ENCODE data around the gene GTF2F1.

GRCh38 chr19:6392221-6393073 lies 517 bp downstream of the GTF2F1 start:
- TF ChIP-seq, protein P1, sequence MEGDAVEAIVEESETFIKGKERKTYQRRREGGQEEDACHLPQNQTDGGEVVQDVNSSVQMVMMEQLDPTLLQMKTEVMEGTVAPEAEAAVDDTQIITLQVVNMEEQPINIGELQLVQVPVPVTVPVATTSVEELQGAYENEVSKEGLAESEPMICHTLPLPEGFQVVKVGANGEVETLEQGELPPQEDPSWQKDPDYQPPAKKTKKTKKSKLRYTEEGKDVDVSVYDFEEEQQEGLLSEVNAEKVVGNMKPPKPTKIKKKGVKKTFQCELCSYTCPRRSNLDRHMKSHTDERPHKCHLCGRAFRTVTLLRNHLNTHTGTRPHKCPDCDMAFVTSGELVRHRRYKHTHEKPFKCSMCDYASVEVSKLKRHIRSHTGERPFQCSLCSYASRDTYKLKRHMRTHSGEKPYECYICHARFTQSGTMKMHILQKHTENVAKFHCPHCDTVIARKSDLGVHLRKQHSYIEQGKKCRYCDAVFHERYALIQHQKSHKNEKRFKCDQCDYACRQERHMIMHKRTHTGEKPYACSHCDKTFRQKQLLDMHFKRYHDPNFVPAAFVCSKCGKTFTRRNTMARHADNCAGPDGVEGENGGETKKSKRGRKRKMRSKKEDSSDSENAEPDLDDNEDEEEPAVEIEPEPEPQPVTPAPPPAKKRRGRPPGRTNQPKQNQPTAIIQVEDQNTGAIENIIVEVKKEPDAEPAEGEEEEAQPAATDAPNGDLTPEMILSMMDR (IDR thresholded peaks at IDR 0.05) = peak in 1 of 4 experiments; percentile 31
- TF ChIP-seq POLR2A (IDR thresholded peaks at IDR 0.05) (no peak), EP300 (IDR thresholded peaks at IDR 0.05) (no peak)

All from gastroesophageal sphincter (tissue), 3 donors.